DMS79 (cell line): ENCODE results near the gene SPRTN.
"Not testable (repeated sequence)": the region's sequence is repeated elsewhere in the genome, so short reads cannot be mapped to it uniquely, and the experiment has no call there.

Experiments
- DNase-seq: peaks from one replicate; lab custom pipeline; 2025; lab: John Stamatoyannopoulos, UW

The SPRTN gene

DNA sequence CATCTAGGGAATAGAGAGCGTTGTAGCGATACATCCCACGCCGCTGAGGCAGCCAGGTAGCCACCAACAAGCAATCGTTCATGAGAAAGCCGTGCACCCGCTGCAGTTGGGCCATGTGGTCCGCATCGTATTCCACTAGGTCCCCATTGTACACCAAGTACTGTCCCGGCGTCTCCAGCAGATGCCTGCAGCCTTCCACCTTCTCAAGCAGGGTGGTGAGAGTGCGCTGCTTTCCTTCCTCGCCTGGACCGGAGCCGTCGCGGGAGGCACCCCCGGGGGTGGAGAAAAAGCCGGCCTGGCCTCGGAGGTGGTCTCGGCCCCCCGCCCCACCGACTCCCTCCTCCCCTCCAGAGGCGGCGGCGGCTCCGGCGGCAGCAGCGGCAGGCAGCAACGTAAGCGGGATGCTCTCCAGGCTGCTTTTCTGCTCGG is 1.0 kb upstream of the SPRTN start:
- DNase-seq, result no peak

- DNase-seq, result peak; percentile 94
These were observed 422 bp upstream of the SPRTN start, which contains the start of gene EXOC8 for GRCh38 chr1:231337472-231338269. TSS of gene EXOC8 (minus strand) at chr1:231337852. CDS start at chr1:231337745, 107 bp downstream.

DNA sequence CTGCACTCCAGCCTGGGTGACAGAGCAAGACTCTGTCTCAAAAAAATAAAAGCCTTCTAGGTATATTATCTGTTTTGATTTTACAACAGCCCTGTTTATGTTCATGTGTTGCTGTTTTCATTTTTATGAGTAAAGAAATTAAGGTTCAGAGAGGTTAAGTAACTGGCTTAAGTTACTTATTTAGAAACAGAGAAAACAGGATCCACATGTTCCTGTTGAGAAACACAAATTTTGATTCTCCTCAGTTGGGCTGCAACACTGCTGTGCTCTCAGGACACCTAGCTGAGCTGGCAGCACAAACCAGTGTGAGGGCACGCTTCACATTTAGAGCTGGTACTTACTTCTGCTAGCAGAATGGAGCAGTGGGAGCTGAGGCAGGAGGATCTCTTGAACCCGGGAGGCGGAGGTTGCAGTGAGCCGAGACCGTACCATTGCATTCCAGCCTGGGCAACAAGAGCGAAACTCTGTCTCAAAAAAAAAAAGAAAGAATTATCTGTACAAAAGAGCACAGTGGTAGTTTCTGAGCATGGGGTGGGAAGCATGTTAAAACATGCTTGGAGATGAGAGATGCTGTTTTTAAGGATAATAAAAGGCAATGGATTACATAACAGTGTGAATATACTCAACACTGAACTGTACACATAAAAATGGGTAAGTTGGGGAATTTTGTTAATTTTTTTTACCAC is 2.4 kb downstream of the SPRTN start:
- DNase-seq, result no peak

DNA sequence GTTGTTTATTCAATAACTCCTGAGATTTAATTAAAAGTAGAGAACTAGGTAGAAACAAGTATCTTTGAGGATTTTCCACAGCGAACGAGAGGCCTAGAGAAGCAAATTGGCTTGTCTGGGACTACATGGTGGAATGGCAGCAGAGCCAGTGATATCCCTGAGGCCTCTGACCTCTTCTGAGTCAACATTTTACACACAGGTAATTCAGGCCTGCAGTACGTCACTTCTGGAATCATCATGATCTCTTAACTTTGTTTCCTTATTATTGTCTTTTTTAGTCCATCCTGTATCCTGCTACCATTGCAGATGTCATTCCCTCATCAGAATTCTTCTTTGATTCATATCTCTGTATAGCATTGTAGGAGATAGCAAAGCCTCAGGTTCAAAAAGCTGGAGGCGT is 9.9 kb downstream of the SPRTN start:
- DNase-seq, result no peak

DNA sequence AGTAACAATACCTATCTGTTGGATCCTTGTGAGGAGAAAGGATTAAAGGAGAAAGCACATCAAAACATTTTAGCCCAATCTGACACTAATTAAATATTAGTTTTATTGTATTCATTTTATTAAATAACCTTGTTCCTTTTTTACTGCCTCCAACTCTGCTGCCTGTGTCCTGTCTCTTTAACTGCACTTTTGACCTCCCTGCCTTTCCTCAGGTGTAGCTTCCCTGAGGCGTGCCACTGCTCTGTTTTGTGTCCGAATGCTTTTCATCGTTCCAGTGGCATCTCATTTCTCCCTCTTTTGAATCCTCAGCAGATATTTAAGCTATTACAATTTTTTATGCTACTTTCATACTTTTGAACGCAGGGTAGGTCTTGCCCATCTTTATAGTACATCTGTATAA is 10.3 kb downstream of the SPRTN start:
- DNase-seq, result no peak

- DNase-seq, result not testable (repeated sequence)
These were observed 10.8 kb downstream of the SPRTN start for GRCh38 chr1:231348856-231349255.

GRCh38 chr1:231351816-231352215 is 13.7 kb downstream of the SPRTN start:
- DNase-seq, result no peak

GRCh38 chr1:231353086-231353485 is 15.0 kb downstream of the SPRTN start:
- DNase-seq, result no peak

- DNase-seq, result no peak
These were observed 16.4 kb downstream of the SPRTN start for GRCh38 chr1:231354330-231355020.

- no peak for DNase-seq
These were observed 17.1 kb downstream of the SPRTN start for GRCh38 chr1:231355171-231355570.

- DNase-seq, result no peak
These were observed 19.2 kb downstream of the SPRTN start for GRCh38 chr1:231357187-231357772.

- peak; percentile 24 for DNase-seq
These were observed 19.8 kb downstream of the SPRTN start for GRCh38 chr1:231357831-231358354.

DNA sequence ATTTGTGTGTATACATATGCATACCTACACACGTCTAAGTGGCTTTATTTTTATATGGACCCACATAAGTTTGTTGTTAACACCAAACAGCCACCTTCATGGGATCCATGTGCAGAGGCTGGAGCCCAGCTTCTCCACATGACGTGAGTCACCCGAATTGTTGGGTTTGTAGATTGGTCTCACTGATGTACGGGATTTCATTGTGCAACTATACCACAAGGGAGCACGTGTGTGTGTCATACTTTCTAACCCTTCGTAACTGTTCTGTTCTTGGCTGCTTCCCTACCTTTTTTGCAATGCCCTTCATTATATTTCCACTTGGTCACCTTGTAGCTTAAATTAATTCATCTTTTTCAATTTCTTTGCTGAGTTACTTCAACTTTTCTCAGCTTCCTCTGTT is 21.0 kb downstream of the SPRTN start:
- no peak for DNase-seq

GRCh38 chr1:231362325-231362724 is 24.2 kb downstream of the SPRTN start:
- DNase-seq, result no peak

DNA sequence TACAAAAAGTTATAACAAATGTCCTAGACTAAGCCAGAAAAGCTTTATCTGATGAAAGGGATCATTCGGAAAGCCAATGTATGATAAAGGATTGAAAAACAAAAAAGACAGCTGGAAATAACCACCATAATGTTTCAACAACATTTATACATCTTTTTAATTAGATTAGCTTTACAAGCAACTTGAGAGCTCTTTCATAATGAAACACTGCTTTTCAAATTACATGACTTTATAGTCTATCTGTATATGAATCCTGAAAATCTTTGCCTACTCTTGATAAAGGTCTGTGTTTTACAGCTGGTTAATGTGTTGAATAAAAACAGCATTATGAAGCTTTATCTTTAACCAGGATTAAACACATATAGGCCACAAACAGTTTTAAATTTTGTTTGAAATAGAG is 25.5 kb downstream of the SPRTN start:
- DNase-seq, result no peak

DNA sequence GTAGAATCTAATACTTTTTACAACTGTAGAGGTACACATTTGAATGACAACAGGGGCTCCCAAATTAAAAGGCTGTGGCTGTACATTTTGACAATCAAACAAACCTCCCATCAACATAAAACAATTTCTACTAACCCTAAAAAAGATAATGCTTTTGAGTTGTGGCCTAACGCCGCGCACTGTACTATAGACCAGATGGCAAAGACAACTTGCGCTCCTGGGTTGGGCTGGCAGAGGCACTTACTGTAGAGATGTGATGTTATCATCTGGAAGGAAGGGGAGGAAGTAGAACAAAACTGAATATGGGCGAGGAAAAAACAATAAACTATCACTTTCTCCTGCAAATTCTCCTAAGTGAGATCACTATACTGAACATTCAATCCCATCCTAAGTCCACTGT is 26.1 kb downstream of the SPRTN start:
- DNase-seq, result no peak

DNA sequence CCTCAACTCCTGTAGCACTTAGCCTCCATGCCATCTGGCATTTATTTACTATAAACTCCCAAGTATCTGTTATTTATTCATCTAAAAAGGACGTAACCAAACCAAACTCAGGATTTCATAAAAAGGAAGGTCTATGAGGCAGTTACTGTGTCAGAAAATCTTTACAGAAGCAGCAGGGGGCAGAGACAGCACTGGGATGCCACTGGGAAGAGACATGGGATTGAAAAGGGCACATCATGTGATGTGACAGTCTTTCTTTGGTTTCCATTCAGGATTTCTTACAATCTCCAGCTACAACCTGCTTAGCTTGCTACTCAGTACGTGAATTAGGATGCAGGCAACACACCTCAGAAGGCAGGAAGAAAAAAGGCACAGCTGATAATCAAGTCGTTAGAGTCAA is 31.2 kb downstream of the SPRTN start:
- no peak for DNase-seq

DNA sequence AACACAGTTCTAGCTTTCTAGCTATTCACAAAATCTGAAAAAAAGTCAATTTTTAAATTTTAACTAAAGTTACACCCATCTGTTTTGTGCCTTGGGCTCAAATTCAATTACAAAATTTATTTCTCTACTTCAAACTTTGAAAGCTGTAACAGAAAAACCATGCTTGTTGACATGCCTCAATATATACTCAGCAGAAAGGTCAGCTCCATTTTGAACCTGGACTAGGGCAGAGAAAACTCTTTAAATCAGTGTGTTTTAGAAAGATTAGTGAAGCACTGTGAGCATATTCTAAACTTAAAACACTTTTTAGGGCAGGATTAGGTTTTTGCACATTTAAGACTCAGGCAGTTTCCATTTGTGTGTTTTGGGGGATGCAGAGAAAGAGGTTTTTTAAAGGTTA is 34.4 kb downstream of the SPRTN start:
- no peak for DNase-seq

DNA sequence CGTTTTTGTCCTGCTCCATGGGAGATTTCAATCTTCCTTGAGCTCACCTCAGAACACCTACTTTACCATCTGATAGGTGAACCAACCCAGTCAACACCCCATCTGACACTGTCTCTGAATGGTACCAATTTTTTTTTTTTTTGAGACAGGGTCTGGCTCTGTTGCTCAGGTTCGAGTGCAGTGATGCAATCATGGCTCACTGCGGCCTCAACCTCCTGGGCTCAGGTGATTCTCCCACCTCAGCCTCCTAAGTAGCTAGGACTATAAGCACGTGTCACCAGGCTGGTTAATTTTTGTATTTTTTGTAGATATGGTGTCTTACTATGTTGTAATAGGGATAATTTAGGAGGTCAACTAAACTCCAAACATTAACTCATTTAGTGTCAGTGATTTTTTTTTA is 36.3 kb downstream of the SPRTN start:
- DNase-seq, result no peak

DNA sequence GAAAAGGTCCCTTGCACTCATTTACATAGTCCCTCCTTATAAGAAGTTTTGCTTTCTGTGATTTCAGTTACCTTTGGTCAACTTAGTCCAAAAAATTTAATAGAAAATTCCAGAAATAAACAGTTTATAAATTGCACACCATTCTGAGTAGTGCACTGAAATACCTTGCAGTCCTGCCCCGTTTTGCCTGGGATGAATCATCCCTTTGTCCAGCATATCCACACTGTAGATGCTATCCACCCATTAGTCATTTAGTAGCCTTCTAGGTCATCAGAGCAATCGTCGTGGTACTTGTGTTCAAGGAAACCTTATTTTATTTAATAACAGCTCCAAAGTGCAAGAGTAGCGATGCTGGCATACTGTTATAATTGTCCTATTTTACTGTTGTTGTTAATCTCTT is 38.0 kb downstream of the SPRTN start:
- DNase-seq, result no peak

DNA sequence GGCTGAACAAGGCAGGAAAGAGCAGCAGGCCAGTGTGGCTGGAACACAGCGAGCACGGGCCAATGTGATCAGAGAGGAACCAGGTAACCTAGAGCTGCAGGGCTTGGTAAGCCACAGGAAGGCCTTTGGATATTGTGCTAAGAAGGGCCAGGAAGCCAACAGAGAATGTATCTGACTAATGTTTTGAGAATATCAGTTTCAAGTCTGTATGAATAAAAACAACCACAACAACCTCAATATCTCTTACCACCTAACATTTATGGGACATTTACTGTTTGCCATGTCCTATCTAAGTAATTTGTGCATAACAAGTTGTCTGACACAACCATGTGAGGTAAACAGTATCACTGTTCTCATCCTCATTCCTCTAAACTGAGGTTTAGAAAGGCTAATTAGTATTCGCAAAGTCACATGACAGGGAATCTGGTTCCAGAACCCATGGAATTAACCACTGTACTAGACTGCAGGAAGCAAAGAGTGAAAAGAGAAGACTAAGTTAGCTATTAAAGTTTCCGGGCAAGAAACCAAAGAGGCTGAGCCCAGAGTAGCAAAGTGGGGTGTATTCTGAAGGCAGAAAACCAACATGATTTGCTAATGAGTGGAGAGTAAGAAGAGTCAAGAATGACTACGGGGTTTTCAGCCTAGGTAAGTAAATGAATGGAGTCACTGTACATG is 38.9 kb downstream of the SPRTN start:
- no peak for DNase-seq

GRCh38 chr1:231381729-231382128 is 43.6 kb downstream of the SPRTN start:
- DNase-seq, result no peak
